ENCODE measurements around the gene MTMR10. TPM values are rescaled to one million over a fixed set of nuclear protein-coding genes. Genes with fewer than 3 reads are reported as not detected.

MTMR10 gene
- total RNA-seq, 1 experiment from 2014 or later, result 25.5 TPM

DNA sequence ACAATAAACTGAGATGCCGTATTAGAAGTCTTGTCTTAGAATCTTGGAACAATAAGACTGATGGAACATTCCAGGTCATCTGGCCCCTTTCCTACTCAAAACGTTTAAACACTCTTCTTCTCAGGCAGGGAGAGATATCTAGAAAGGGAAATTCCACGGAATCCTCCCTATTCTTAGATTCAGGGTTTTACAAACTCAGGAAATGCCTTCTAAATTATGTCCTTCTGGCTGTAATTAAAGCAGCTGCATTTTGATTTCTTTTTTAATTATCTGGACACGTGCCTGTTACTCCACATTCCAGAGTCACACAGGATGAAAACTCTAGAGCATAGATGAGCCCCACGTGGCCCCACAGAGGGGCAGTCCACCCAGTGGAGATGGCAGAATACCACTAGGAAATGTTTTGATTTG is 41.5 kb upstream of the MTMR10 start:
- H3K9ac ChIP-seq (ENCODE audit: low read length), result no peak overlapping the region
- no peaks in the 10 kb centered on the region for H4K20me1 ChIP-seq (ENCODE audit: insufficient read depth, low read depth, low read length)
- H3K9me3 ChIP-seq (ENCODE audit: low read length), result no peaks in the 10 kb centered on the region
- H2AFZ ChIP-seq (ENCODE audit: low read length), result no peak overlapping the region
- no peak for DNase-seq
- no peaks in the 10 kb centered on the region for H3K79me2 ChIP-seq (ENCODE audit: low read length)
- no peak overlapping the region for H3K4me3 ChIP-seq (ENCODE audit: low read length)
- no peak overlapping the region for H3K4me2 ChIP-seq (ENCODE audit: low read depth, low read length, poor library complexity, severe bottlenecking)
- no peaks in the 10 kb centered on the region for H3K36me3 ChIP-seq (ENCODE audit: insufficient read depth, low read length)
- H3K9me2 ChIP-seq (replicated peaks; ENCODE audit: insufficient read depth, low read length), result no peaks in the 10 kb centered on the region
- H3K4me1 ChIP-seq (ENCODE audit: low read length), result no peaks in the 10 kb centered on the region
- H3K27ac ChIP-seq (ENCODE audit: low read length), result no peak overlapping the region
- no peaks in the 10 kb centered on the region for H3K27me3 ChIP-seq (ENCODE audit: low read length)

GRCh38 chr15:31031471-31032067 is 40.1 kb upstream of the MTMR10 start:
- Histone ChIP-seq H3K9ac (ENCODE audit: low read length) (no peak overlapping the region), H3K4me2 (ENCODE audit: low read depth, low read length, poor library complexity, severe bottlenecking) (no peak overlapping the region), H3K9me3 (ENCODE audit: low read length) (no peaks in the 10 kb centered on the region), H4K20me1 (ENCODE audit: insufficient read depth, low read depth, low read length) (no peaks in the 10 kb centered on the region), H3K36me3 (ENCODE audit: insufficient read depth, low read length) (no peaks in the 10 kb centered on the region), H3K27me3 (ENCODE audit: low read length) (no peaks in the 10 kb centered on the region; the same call in 1 of the 2 replicates), H3K4me3 (ENCODE audit: low read length) (no peak overlapping the region), H3K79me2 (ENCODE audit: low read length) (no peaks in the 10 kb centered on the region), H2AFZ (ENCODE audit: low read length) (no peak overlapping the region), H3K27ac (ENCODE audit: low read length) (no peak overlapping the region), H3K4me1 (ENCODE audit: low read length) (no peaks in the 10 kb centered on the region), H3K9me2 (replicated peaks; ENCODE audit: insufficient read depth, low read length) (no peaks in the 10 kb centered on the region)
- no peak for DNase-seq

DNA sequence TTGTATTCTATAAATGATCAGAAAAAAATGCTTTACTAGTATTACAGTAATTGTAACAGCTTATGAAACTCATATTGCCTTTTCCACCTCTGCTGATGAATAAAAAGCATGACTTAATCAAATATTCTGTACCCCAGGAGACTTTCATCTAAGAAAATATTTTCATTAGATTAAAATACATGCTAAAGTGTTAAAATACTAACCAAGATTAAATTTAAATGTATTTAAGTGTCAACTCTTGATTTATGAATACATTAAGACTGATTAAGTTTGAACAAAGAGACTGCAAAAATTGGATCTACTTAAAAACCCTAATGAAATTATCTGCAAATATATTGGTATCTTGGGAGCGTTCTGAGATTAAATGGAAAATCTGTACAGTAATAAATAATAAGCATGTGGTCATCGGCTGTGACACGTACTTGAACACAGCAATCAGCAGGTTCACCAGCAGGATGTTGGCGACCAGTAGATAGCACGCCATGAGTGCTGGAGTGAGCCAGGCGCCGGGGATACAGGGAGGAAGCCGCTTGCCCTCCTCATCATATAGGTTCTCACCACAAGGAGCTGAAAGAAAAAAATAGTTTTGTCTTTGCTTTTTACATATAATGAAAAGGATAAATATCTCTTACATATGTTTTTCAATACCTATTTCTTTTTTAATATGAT is 36.6 kb upstream of the MTMR10 start:
- H3K4me1 ChIP-seq (ENCODE audit: low read length), result no peaks in the 10 kb centered on the region
- no peak overlapping the region for H3K27ac ChIP-seq (ENCODE audit: low read length)
- no peaks in the 10 kb centered on the region for H3K9me3 ChIP-seq (ENCODE audit: low read length)
- H4K20me1 ChIP-seq (ENCODE audit: insufficient read depth, low read depth, low read length), result no peaks in the 10 kb centered on the region
- no peak overlapping the region for H3K9ac ChIP-seq (ENCODE audit: low read length)
- H3K4me2 ChIP-seq (ENCODE audit: low read depth, low read length, poor library complexity, severe bottlenecking), result no peak overlapping the region
- no peak for DNase-seq
- H3K4me3 ChIP-seq (ENCODE audit: low read length), result no peak overlapping the region
- H3K36me3 ChIP-seq (ENCODE audit: insufficient read depth, low read length), result no peaks in the 10 kb centered on the region
- H3K79me2 ChIP-seq (ENCODE audit: low read length), result no peaks in the 10 kb centered on the region
- no peaks in the 10 kb centered on the region; the same call in 1 of the 2 replicates for H3K27me3 ChIP-seq (ENCODE audit: low read length)
- H3K9me2 ChIP-seq (replicated peaks; ENCODE audit: insufficient read depth, low read length), result no peaks in the 10 kb centered on the region
- H2AFZ ChIP-seq (ENCODE audit: low read length), result no peak overlapping the region

DNA sequence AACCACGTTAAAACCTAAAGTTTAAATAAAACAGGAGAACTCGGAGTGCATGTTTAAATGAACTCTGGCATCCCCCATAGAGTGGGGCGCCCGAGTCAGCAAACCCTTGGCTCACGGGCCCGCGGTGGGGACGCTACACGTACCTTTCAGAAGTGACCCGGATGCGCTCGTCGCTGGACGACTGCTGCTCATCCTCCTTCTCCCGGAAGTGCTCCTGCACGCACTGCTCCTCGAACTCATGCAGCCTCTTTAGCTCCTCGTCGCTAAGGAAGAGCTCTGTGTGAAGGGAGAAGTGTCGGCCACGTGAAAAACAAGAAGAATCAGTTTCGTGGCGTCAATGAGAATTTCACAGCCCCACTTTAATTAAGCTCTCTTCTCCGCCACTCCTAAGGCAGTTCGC is 34.6 kb upstream of the MTMR10 start:
- Histone ChIP-seq H3K27ac (ENCODE audit: low read length) (no peak overlapping the region), H4K20me1 (ENCODE audit: insufficient read depth, low read depth, low read length) (no peaks in the 10 kb centered on the region), H3K9ac (ENCODE audit: low read length) (no peak overlapping the region), H3K36me3 (ENCODE audit: insufficient read depth, low read length) (no peaks in the 10 kb centered on the region), H3K4me1 (ENCODE audit: low read length) (no peaks in the 10 kb centered on the region), H3K4me2 (ENCODE audit: low read depth, low read length, poor library complexity, severe bottlenecking) (no peak overlapping the region), H3K27me3 (ENCODE audit: low read length) (no peaks in the 10 kb centered on the region; the same call in 1 of the 2 replicates), H3K9me2 (replicated peaks; ENCODE audit: insufficient read depth, low read length) (no peaks in the 10 kb centered on the region), H3K79me2 (ENCODE audit: low read length) (no peaks in the 10 kb centered on the region), H3K4me3 (ENCODE audit: low read length) (no peak overlapping the region), H2AFZ (ENCODE audit: low read length) (no peak overlapping the region), H3K9me3 (ENCODE audit: low read length) (no peaks in the 10 kb centered on the region)
- DNase-seq, result no peak

DNA sequence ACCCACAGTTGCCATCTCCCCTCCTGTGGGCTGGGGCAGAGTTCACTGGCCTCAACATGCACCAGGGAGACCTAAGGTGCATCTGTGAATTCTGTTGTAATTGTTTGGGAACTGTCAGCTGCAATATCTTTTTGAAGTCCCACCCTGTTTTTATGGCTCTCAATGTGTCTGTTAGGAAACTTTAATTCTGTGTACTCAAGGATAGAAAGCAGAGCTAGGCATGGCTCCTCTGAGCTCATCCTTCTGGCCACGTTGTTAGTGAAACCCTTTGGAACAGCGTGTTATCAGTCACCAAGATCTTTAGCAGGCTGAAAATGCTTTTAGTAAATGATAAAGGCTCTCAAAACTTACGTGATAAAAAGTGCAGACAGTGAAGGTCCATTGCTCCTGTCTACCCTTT is 33.6 kb upstream of the MTMR10 start:
- no peaks in the 10 kb centered on the region for H3K79me2 ChIP-seq (ENCODE audit: low read length)
- no peaks in the 10 kb centered on the region; the same call in 1 of the 2 replicates for H3K27me3 ChIP-seq (ENCODE audit: low read length)
- no peak overlapping the region for H3K4me3 ChIP-seq (ENCODE audit: low read length)
- no peak overlapping the region for H3K9ac ChIP-seq (ENCODE audit: low read length)
- H2AFZ ChIP-seq (ENCODE audit: low read length), result no peak overlapping the region
- no peaks in the 10 kb centered on the region for H3K9me3 ChIP-seq (ENCODE audit: low read length)
- no peaks in the 10 kb centered on the region for H3K36me3 ChIP-seq (ENCODE audit: insufficient read depth, low read length)
- no peaks in the 10 kb centered on the region for H3K9me2 ChIP-seq (replicated peaks; ENCODE audit: insufficient read depth, low read length)
- H4K20me1 ChIP-seq (ENCODE audit: insufficient read depth, low read depth, low read length), result no peaks in the 10 kb centered on the region
- H3K4me2 ChIP-seq (ENCODE audit: low read depth, low read length, poor library complexity, severe bottlenecking), result no peak overlapping the region
- no peak overlapping the region for H3K27ac ChIP-seq (ENCODE audit: low read length)
- no peaks in the 10 kb centered on the region for H3K4me1 ChIP-seq (ENCODE audit: low read length)
- no peak for DNase-seq

GRCh38 chr15:31024330-31024729 is 32.9 kb upstream of the MTMR10 start:
- Histone ChIP-seq H3K27me3 (ENCODE audit: low read length) (no peaks in the 10 kb centered on the region; the same call in 1 of the 2 replicates), H3K36me3 (ENCODE audit: insufficient read depth, low read length) (no peaks in the 10 kb centered on the region), H3K4me2 (ENCODE audit: low read depth, low read length, poor library complexity, severe bottlenecking) (no peak overlapping the region), H3K27ac (ENCODE audit: low read length) (no peak overlapping the region), H2AFZ (ENCODE audit: low read length) (no peak overlapping the region), H3K4me1 (ENCODE audit: low read length) (no peaks in the 10 kb centered on the region), H3K4me3 (ENCODE audit: low read length) (no peak overlapping the region), H3K9me2 (replicated peaks; ENCODE audit: insufficient read depth, low read length) (no peaks in the 10 kb centered on the region), H3K9me3 (ENCODE audit: low read length) (no peaks in the 10 kb centered on the region), H3K79me2 (ENCODE audit: low read length) (no peaks in the 10 kb centered on the region), H3K9ac (ENCODE audit: low read length) (no peak overlapping the region), H4K20me1 (ENCODE audit: insufficient read depth, low read depth, low read length) (no peaks in the 10 kb centered on the region)
- no peak for DNase-seq

DNA sequence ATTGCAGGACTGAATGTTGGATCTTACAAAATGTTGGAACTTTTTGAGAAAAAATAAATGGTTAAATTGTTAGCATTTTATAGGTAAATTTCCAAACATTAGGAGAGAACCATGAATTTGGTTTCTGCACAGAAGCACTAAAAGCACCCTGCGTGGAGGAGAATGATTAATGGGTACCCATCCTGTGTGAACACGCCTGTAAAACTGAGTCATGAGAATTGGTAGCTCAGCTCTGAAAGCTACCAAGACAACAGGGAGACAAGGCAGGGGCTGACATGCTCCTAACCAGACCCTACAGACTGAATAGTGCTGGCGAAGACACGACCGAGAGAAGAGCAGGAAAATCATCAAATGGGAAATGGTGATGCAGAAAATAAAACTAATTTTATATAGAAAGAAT is 32.4 kb upstream of the MTMR10 start:
- H3K9ac ChIP-seq (ENCODE audit: low read length), result no peak overlapping the region
- no peaks in the 10 kb centered on the region for H3K9me3 ChIP-seq (ENCODE audit: low read length)
- no peaks in the 10 kb centered on the region for H3K9me2 ChIP-seq (replicated peaks; ENCODE audit: insufficient read depth, low read length)
- no peak overlapping the region for H3K27ac ChIP-seq (ENCODE audit: low read length)
- no peaks in the 10 kb centered on the region for H3K36me3 ChIP-seq (ENCODE audit: insufficient read depth, low read length)
- H3K4me3 ChIP-seq (ENCODE audit: low read length), result no peak overlapping the region
- DNase-seq, result no peak
- no peaks in the 10 kb centered on the region; the same call in 1 of the 2 replicates for H3K27me3 ChIP-seq (ENCODE audit: low read length)
- no peaks in the 10 kb centered on the region for H4K20me1 ChIP-seq (ENCODE audit: insufficient read depth, low read depth, low read length)
- no peak overlapping the region for H3K4me2 ChIP-seq (ENCODE audit: low read depth, low read length, poor library complexity, severe bottlenecking)
- H2AFZ ChIP-seq (ENCODE audit: low read length), result no peak overlapping the region
- H3K4me1 ChIP-seq (ENCODE audit: low read length), result no peaks in the 10 kb centered on the region
- H3K79me2 ChIP-seq (ENCODE audit: low read length), result no peaks in the 10 kb centered on the region

DNA sequence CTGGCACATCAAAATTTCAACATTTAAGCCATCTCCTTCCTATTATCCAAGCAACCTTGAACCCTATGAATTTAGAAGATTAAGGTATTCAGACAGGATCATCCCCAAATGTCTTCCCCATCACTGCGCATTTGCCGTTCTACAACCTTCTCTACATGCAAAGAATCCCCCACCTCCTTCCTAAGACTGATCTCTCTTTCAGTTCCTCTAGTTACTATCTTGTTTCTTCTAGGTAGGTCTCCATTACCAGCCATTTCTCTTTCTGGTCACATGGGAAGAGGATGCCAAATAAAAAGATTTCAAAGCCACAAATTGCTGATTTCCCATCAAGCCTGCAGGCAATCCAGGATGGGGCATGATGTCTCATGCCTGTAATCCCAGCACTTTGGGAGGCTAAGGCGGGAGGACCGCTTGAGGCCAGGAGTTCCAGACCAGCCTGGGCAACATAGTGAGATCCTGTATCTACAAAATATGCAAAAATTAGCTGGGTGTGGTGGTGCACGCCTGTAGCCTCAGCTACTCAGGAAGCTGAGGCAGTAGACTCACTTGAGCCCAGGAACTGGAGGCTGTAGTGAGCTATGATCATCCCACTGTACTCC is 29.7 kb upstream of the MTMR10 start:
- no peak for DNase-seq
- Histone ChIP-seq H3K79me2 (ENCODE audit: low read length) (no peaks in the 10 kb centered on the region), H4K20me1 (ENCODE audit: insufficient read depth, low read depth, low read length) (no peaks in the 10 kb centered on the region), H3K36me3 (ENCODE audit: insufficient read depth, low read length) (no peaks in the 10 kb centered on the region), H3K4me1 (ENCODE audit: low read length) (no peaks in the 10 kb centered on the region), H3K9me2 (replicated peaks; ENCODE audit: insufficient read depth, low read length) (no peaks in the 10 kb centered on the region), H2AFZ (ENCODE audit: low read length) (no peak overlapping the region), H3K9ac (ENCODE audit: low read length) (no peak overlapping the region), H3K4me3 (ENCODE audit: low read length) (no peak overlapping the region), H3K27me3 (ENCODE audit: low read length) (no peaks in the 10 kb centered on the region), H3K27ac (ENCODE audit: low read length) (no peak overlapping the region), H3K9me3 (ENCODE audit: low read length) (no peaks in the 10 kb centered on the region), H3K4me2 (ENCODE audit: low read depth, low read length, poor library complexity, severe bottlenecking) (no peak overlapping the region)

All from Karpas-422 (cell line).